ENCODE results near the gene GPHB5.
A peak's percentile ranks its signal among the peaks of the same experiment; 100 is the strongest.
"Not testable (repeated sequence)": the region's sequence is repeated elsewhere in the genome, so short reads cannot be mapped to it uniquely, and the experiment has no call there.

The GPHB5 gene

GRCh38 chr14:63292805-63293204 is 25.9 kb downstream of the GPHB5 start:
- no peak for DNase-seq

- DNase-seq: no peak
These were observed 27.8 kb downstream of the GPHB5 start for GRCh38 chr14:63290741-63291430.

GRCh38 chr14:63288853-63289252 is 29.9 kb downstream of the GPHB5 start:
- no peak for DNase-seq

- no peak for DNase-seq
These were observed 30.9 kb downstream of the GPHB5 start for GRCh38 chr14:63287666-63288483.

GRCh38 chr14:63286071-63286470 is 32.7 kb downstream of the GPHB5 start:
- no peak for DNase-seq

- no peak for DNase-seq
These were observed 34.9 kb downstream of the GPHB5 start for GRCh38 chr14:63283884-63284248.

GRCh38 chr14:63282997-63283883 is 35.5 kb downstream of the GPHB5 start:
- DNase-seq: no peak

- DNase-seq: not testable (repeated sequence)
These were observed 38.8 kb downstream of the GPHB5 start for GRCh38 chr14:63279933-63280332.

GRCh38 chr14:63277591-63278183 is 41.0 kb downstream of the GPHB5 start:
- DNase-seq: no peak

- DNase-seq: peak in 1 of 2 donors; percentile 18
These were observed 42.0 kb downstream of the GPHB5 start for GRCh38 chr14:63276492-63277342.

- no peak for DNase-seq
These were observed 42.7 kb downstream of the GPHB5 start for GRCh38 chr14:63276016-63276415.

GRCh38 chr14:63275611-63276010 is 43.1 kb downstream of the GPHB5 start:
- DNase-seq: no peak

- no peak for DNase-seq
These were observed 44.7 kb downstream of the GPHB5 start for GRCh38 chr14:63273717-63274655.

- no peak for DNase-seq
These were observed 45.6 kb downstream of the GPHB5 start for GRCh38 chr14:63273129-63273528.

GRCh38 chr14:63269561-63270225 is 49.0 kb downstream of the GPHB5 start:
- DNase-seq: no peak

GRCh38 chr14:63268771-63269170 is 50.0 kb downstream of the GPHB5 start:
- DNase-seq: no peak

- DNase-seq: no peak
These were observed 51.6 kb downstream of the GPHB5 start for GRCh38 chr14:63267171-63267570.

GRCh38 chr14:63266106-63266505 is 52.6 kb downstream of the GPHB5 start:
- no peak for DNase-seq
